HepG2 (cell line): ENCODE measurements around the gene CATSPERE.

Experiments
- DPF2 ChIP-seq: sonication (generic); formaldehyde crosslinking; IDR thresholded peaks from 2 replicates; pipeline ENCODE4 v1.4.0; 2020; ENCODE audit warnings: mild to moderate bottlenecking, low read depth, missing genetic modification reagents, borderline replicate concordance
- MAFF ChIP-seq: IDR thresholded peaks from 2 replicates; pipeline ENCODE4 v1.6.1; 2011; ENCODE audit warnings: low read depth, low read length, improper control_type of control experiment
- TBP ChIP-seq: sonication (generic); formaldehyde crosslinking; IDR thresholded peaks from 2 replicates; pipeline ENCODE4 v1.5.0; 2020; ENCODE audit warnings: missing genetic modification reagents
- ZNF232 ChIP-seq: sonication (generic); formaldehyde crosslinking; IDR thresholded peaks from 2 replicates; pipeline ENCODE4 v1.4.0; 2020; ENCODE audit warnings: missing genetic modification reagents, borderline replicate concordance

- TF ChIP-seq DPF2, result no peak
- no peak for TF ChIP-seq MAFF
- TF ChIP-seq ZNF232, result no peak
- no peak for TF ChIP-seq TBP (CRISPR knock-in tag)
These were observed 87.6 kb downstream of the CATSPERE start for GRCh38 chr1:244548558-244549115.
